Activated naive CD4-positive, alpha-beta T cell treated with anti-CD3 and anti-CD28 coated beads, Interleukin-2, amount 50 U/mL, for 24 hours (primary cell): ENCODE results near the gene CEP192.
"Not testable (repeated sequence)": the region's sequence is repeated elsewhere in the genome, so short reads cannot be mapped to it uniquely, and the experiment has no call there.

Source experiments
- H3K27ac Mint-ChIP-seq: one replicate; pipeline ENCODE4 v1.8.0; 2021; ENCODE audit warnings: mild to moderate bottlenecking, mixed read lengths
- H3K27me3 Mint-ChIP-seq: one replicate; pipeline ENCODE4 v1.8.0; 2021; ENCODE audit warnings: mixed read lengths
- H3K36me3 Mint-ChIP-seq: one replicate; pipeline ENCODE4 v1.8.0; 2021; ENCODE audit warnings: mixed read lengths
- H3K4me1 Mint-ChIP-seq: one replicate; pipeline ENCODE4 v1.8.0; 2021; ENCODE audit warnings: mixed read lengths
- H3K4me3 Mint-ChIP-seq: one replicate; pipeline ENCODE4 v1.8.0; 2021; ENCODE audit warnings: mild to moderate bottlenecking, mixed read lengths
- H3K9me3 Mint-ChIP-seq: one replicate; pipeline ENCODE4 v1.8.0; 2021; ENCODE audit warnings: mixed read lengths

Gene CEP192

DNA sequence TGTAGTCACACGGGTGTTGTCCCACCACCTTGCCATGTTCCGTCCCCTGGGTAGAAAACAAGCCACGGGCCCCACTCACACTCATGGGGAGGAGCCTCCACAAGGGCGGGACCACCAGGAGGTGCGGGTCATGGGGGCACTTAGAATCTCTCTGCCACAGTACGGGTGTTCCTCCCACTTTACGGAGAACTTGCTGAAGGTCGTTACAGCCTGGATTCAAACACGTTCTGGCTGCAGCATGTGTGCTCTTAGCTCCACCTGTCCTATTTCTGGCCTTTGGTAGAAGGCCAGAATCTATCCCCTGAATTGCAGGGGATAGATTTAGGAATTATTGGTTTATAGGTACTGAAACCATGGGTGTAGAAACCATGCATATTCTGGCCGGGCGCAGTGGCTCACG is 14.9 kb upstream of the CEP192 start:
- no peaks in the 10 kb centered on the region for H3K9me3 Mint-ChIP-seq
- peaks cover 20% of the 10 kb centered on the region for H3K36me3 Mint-ChIP-seq
- peaks cover 6% of the 10 kb centered on the region for H3K4me1 Mint-ChIP-seq
- no peaks in the 10 kb centered on the region for H3K27me3 Mint-ChIP-seq
- H3K27ac Mint-ChIP-seq, result no peak overlapping the region
- no peak overlapping the region for H3K4me3 Mint-ChIP-seq

DNA sequence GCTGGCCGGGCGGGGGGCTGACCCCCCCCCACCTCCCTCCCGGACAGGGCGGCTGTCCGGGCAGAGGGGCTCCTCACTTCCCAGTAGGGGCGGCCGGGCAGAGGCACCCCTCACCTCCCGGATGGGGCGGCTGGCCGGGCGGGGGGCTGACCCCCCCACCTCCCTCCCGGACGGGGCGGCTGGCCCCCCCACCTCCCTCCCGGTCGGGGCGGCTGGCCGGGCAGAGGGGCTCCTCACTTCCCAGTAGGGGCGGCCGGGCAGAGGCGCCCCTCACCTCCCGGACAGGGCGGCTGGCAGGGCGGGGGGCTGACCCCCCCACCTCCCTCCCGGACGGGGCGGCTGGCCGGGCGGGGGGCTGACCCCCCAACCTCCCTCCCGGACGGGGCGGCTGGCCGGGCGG is 11.1 kb upstream of the CEP192 start:
- H3K36me3 Mint-ChIP-seq, result peaks cover 18% of the 10 kb centered on the region
- H3K9me3 Mint-ChIP-seq, H3K27ac Mint-ChIP-seq, H3K4me3 Mint-ChIP-seq, H3K4me1 Mint-ChIP-seq, H3K27me3 Mint-ChIP-seq: not testable (repeated sequence)

DNA sequence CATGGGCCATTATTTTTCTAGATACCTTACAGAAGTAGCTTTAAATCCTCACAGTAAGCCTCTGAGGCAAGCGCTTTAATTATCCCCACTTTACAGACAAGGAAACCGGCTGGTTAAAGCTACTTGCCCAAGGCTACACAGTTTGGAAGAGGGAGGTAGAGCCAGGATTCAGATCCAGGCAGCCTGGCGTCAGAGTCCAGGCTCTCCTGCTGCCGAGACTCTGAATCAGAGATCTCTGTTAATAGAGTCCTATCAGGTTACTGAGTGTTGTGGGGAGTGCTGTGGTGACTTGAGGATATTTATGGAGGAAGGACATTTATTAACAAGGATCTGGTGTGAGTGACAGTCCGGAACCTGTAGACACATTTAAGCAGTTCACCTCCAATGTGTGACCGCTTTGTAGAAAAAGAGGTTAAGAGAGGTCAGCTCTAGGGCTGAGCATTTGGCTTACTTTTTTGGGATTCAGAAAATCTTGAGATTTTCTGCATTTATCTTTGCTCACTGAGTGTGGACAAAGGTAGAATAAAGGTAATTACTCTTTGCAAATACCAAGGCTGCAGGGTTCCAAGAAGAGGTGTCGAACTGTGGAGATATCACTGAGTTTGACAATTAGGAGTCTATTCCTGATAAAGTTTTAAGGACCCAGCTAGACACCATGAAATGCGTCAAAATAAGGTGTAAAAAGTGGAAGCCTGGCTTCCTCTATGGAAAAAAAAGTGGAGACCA is 1.6 kb upstream of the CEP192 start:
- H3K27me3 Mint-ChIP-seq, result no peaks in the 10 kb centered on the region
- H3K4me3 Mint-ChIP-seq, result peak overlapping the region; percentile 99
- H3K27ac Mint-ChIP-seq, result peak overlapping the region; percentile 95
- no peaks in the 10 kb centered on the region for H3K9me3 Mint-ChIP-seq
- peaks cover 20% of the 10 kb centered on the region for H3K4me1 Mint-ChIP-seq
- H3K36me3 Mint-ChIP-seq, result no peaks in the 10 kb centered on the region

DNA sequence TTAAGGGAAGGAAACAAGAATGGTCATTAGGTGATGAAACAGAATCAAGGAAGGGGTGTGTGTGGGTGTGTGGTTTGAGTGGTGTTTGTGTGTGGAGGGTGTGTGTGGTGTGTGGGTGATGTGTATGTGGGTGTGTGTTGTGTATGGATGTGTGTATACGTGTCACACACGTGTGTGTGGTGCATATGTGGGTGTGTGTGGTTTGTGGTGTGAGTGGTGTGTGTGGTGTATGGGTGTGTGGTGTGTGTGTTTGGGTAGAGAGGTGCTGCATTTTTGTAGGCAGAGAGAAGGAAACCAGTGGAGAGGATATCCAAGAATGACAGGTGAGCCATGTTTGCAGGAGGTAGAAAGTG is 1.1 kb upstream of the CEP192 start:
- Mint-ChIP-seq H3K4me1 (peaks cover 20% of the 10 kb centered on the region), H3K4me3 (peak overlapping the region; percentile 99), H3K27me3 (no peaks in the 10 kb centered on the region), H3K9me3 (no peaks in the 10 kb centered on the region), H3K27ac (peak overlapping the region; percentile 95), H3K36me3 (no peaks in the 10 kb centered on the region)

DNA sequence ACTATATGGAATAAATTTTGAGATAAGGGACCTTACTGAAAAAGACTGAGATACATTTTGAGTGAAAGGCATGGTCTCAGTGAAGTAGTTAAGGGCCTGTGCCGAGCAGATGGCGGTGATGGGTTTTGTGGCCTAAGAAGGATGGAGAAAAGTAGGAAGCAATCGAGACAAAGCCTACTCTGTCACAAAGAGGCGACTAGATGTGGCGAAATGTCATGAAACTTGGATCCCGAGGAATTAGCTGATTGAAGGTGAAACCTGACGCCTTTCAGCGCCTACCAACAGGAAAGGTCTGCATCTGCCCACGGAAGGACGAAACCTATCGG is 558 bp upstream of the CEP192 start:
- H3K36me3 Mint-ChIP-seq, result no peaks in the 10 kb centered on the region

DNA sequence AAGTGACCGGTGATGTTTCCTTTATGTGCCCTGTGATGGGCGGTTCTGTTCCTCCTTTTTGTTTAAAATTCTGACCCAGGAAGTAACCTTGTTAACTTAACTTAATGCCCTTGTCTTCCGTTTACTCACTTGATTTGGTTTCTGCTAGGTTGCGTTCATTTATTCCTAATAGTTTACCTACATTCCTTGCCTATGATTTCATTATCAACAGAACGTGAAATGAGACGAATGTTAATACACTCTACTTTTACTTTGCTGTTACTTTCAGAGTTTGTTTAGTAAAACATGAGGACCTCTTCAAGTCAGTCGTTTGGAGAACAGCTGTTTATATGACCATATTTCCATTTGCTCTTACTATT is 638 bp downstream of the CEP192 start:
- Mint-ChIP-seq H3K9me3 (no peaks in the 10 kb centered on the region), H3K4me1 (peaks cover 20% of the 10 kb centered on the region), H3K36me3 (no peaks in the 10 kb centered on the region), H3K4me3 (peak overlapping the region; percentile 99), H3K27me3 (no peaks in the 10 kb centered on the region), H3K27ac (peak overlapping the region; percentile 95)

More for the DNA sequence above, 558 bp upstream of the CEP192 start:
- H3K4me3 Mint-ChIP-seq, result peak overlapping the region; percentile 99
- no peaks in the 10 kb centered on the region for H3K27me3 Mint-ChIP-seq
- peaks cover 20% of the 10 kb centered on the region for H3K4me1 Mint-ChIP-seq
- H3K27ac Mint-ChIP-seq, result peak overlapping the region; percentile 95
- H3K9me3 Mint-ChIP-seq, result no peaks in the 10 kb centered on the region

DNA sequence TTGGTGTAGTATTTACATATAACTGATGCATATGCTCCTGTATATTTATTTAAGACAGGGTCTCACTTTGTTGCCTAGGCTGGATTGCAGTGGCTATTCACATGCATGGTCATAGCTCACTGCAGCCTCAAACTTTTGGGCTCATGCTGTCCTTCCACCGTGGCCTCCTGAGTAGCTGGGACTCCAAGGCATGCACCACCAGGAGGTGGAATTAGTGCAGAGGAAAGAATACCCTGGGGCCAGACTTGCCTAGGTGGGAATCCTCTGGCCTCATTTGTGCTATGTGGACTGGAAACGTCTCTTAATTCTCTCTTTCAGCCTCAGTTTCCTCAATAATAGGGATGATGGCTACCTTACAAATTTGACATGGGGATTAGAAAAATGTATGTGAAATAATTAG is 2.3 kb downstream of the CEP192 start:
- Mint-ChIP-seq H3K9me3 (no peaks in the 10 kb centered on the region), H3K27ac (no peak overlapping the region), H3K4me3 (no peak overlapping the region), H3K27me3 (no peaks in the 10 kb centered on the region), H3K36me3 (peaks cover under 1% of the 10 kb centered on the region), H3K4me1 (peaks cover 25% of the 10 kb centered on the region)

DNA sequence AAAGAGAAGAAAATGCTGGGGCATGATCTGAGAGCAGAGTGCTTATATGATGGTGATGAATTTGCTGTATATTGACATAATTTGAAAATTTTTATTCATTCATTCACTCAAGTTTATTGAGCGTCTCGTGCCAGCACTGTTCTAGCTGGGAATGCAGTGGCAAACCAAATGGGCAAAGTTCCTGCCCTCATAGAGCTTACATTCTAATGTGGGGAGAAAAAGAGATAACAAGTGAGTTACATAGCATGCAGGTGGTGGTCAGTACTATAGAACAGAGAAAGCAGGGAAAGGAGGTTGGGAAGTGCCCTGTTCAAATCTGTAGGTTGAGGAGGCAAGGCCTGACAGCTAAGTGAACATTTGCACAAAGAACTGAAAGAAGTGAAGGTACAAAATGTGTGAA is 4.3 kb downstream of the CEP192 start:
- Mint-ChIP-seq H3K27ac (no peak overlapping the region), H3K27me3 (no peaks in the 10 kb centered on the region), H3K4me1 (peaks cover 26% of the 10 kb centered on the region), H3K36me3 (peaks cover 4% of the 10 kb centered on the region), H3K9me3 (no peaks in the 10 kb centered on the region), H3K4me3 (no peak overlapping the region)

DNA sequence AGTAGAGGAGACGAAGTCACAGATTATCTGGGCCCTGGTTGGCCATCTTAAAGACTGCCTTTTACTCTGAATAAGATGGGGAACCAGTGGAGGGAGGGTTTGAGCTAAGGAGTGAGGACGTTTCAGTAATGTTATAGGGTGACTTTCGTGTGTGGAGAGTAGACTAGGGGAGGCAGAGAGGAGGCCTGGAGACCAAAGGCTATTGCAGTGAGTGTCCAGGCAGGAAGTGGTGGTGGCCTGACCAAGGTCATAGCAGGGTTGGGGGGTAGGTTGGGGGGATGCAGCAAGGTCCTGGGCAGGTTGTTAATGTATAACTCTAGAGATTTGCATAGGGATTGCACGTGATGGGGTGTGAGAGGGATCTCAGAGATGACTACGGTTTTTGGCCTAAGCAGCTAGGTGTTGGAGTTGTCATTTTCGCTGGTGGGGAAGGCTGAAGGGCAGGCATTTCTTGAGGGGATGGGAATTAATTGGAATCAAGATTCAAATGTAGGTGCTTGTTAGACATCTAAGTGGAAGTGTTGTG is 4.9 kb downstream of the CEP192 start:
- H3K4me1 Mint-ChIP-seq, result peaks cover 20% of the 10 kb centered on the region

DNA sequence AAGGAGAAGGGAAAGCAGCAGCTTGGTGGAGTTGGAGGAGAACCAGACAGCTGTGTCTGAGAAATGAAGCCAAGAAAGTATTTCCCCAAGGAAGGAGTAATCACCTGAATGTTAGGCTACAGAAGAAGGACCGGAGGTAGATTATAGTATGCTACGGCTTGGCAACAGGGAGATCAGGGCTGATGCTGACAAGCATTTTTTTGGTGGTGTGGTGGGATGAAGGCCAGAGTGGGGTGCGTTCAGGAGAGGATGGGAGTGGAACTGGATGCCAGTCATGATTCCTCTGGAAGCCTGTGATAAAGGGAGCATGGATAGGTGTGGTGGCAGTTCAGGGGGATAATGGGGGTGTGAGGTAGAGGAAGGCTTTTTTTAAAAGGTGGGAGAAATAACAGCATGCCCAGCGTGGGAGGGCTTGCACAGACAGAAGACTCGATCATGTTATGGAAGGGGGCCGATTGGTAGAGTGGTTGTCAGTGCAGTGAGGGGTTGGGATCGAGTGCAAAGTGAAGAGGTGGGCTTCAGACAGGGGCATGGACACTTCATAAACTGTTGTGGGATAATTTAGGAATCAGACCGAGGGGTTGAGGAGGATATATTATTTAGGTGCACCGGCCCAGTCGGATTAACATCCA is 5.6 kb downstream of the CEP192 start:
- no peaks in the 10 kb centered on the region for H3K9me3 Mint-ChIP-seq
- H3K4me3 Mint-ChIP-seq, result no peak overlapping the region
- H3K27ac Mint-ChIP-seq, result no peak overlapping the region
- peaks cover 19% of the 10 kb centered on the region for H3K4me1 Mint-ChIP-seq
- no peaks in the 10 kb centered on the region for H3K27me3 Mint-ChIP-seq
- H3K36me3 Mint-ChIP-seq, result peaks cover 4% of the 10 kb centered on the region

More for the DNA sequence above, 4.9 kb downstream of the CEP192 start:
- H3K27ac Mint-ChIP-seq, result no peak overlapping the region
- no peaks in the 10 kb centered on the region for H3K9me3 Mint-ChIP-seq
- no peak overlapping the region for H3K4me3 Mint-ChIP-seq
- peaks cover 4% of the 10 kb centered on the region for H3K36me3 Mint-ChIP-seq
- H3K27me3 Mint-ChIP-seq, result no peaks in the 10 kb centered on the region

DNA sequence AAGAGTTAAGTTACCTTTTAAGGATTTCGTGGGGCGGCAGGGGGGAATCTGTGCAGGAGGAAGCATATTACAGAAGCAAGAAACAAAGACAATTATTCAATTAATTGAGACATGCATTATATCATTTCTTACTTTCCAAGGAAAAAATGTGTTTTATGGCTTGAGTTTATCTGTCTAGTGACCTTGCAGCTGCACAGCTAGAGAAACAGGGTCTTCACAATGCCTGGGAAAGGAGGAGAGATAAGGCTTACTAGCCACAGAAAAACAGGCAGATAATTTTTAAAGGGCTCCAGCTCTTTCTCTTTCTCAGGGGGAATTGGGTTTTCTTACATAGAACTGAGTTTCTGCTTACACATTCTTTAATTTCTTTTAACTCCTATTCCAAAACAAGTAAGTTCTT is 6.2 kb downstream of the CEP192 start:
- not testable (repeated sequence) for H3K9me3 Mint-ChIP-seq, H3K27ac Mint-ChIP-seq, H3K36me3 Mint-ChIP-seq, H3K27me3 Mint-ChIP-seq, H3K4me3 Mint-ChIP-seq
- peaks cover 19% of the 10 kb centered on the region for H3K4me1 Mint-ChIP-seq

DNA sequence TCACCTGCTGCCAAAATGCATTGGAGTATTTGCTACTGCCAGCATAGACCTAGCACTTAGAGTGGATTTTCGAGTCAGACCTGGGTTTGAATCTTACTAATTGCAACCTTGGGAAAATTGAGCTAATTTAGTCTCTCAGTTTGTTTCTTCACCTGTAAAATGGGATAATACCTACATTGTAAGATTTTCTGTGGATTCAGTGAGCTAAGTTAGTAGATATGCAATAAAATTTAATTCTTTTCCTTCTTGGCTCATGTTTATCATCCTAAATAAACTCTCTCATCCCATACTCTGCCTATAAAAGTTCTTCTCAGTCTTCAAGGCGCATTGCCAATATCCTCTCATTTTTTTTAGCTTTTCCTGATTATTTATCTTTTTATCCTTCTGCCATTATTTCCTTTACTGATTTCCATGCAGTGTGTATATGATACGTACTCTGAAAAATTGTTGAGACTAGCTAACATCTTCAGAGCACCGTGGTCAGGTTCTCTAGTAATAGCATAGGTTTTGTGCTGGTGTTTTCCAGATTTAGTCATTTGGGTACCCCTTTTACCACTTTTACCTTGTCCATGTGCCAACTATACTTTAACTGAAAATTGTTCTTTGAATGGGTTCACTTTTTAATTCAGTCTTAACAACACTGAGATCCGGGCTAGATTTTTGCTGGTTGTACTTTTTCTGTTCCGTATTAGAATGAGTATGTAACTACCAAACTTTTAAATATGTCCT is 7.3 kb downstream of the CEP192 start:
- H3K27me3 Mint-ChIP-seq, result no peaks in the 10 kb centered on the region
- H3K36me3 Mint-ChIP-seq, result peaks cover 4% of the 10 kb centered on the region
- peak overlapping the region; percentile 3 for H3K27ac Mint-ChIP-seq
- H3K9me3 Mint-ChIP-seq, result no peaks in the 10 kb centered on the region
- peak overlapping the region; percentile 23 for H3K4me3 Mint-ChIP-seq
- peaks cover 19% of the 10 kb centered on the region for H3K4me1 Mint-ChIP-seq

DNA sequence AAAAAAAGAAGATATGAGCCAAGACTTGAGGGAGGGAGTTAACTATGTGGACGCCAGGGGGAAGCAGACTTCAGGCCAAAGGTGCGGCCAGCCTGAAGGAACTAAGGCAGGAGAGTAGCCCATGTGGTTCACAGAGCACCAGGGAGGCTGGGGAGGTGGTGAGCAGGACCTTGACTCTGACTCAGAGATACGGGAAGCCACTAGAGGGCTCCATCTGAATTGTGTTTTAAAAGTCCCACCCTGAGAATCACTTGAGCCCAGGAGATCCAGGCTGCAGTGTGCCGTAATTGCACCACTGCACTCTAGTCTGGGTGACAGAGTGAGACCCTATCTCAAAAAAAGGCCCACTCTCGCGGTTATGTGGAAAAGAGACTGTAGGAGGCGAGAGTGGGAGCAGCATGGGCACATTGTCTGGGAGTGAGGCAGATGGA is 12.3 kb downstream of the CEP192 start:
- Mint-ChIP-seq H3K4me1 (peaks cover 25% of the 10 kb centered on the region), H3K36me3 (peaks cover 6% of the 10 kb centered on the region), H3K4me3 (no peak overlapping the region), H3K9me3 (no peaks in the 10 kb centered on the region), H3K27me3 (no peaks in the 10 kb centered on the region), H3K27ac (no peak overlapping the region)

DNA sequence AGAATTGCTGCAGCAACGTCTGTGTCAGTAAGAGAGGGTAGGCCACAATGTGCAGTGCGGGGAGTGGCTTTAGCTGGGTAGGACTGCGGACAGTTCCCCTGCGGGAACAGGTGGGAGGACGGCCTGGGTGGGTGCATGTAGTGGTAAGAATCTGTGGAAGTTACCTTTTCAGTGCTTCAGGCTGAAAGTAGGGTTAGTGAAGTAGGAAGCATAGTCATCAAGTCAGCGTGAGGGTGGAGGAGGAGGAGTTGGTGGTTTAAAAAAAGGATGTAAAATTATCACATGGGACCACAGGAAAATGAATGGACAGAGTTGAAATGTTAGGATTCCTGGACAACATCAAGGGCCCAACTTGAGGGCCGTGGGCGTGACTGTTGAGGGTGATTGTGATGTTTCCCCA is 13.2 kb downstream of the CEP192 start:
- no peaks in the 10 kb centered on the region for H3K9me3 Mint-ChIP-seq
- H3K27me3 Mint-ChIP-seq, result no peaks in the 10 kb centered on the region
- no peak overlapping the region for H3K27ac Mint-ChIP-seq
- H3K4me3 Mint-ChIP-seq, result no peak overlapping the region
- H3K4me1 Mint-ChIP-seq, result peaks cover 17% of the 10 kb centered on the region
- H3K36me3 Mint-ChIP-seq, result peaks cover 6% of the 10 kb centered on the region

DNA sequence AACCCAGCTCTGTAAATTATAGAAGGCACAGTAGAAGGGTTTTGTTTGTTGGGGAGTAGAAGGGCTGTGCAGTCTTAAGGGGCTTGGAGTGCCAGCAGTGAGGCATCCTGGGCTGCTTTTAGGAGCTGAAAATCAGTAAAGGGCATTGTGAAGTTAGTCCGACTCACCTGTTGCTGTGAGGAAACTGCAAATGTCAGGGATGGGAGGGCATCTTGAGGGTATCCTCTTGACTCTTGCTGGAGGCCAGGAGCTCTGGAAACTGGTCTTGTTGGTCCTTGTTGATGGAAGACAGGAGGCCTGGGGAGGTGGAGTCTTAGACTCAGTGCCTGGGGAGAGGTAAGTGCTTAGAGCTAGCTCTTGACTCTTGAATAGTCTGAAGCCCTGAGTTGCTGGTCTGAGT is 14.1 kb downstream of the CEP192 start:
- H3K9me3 Mint-ChIP-seq, result no peaks in the 10 kb centered on the region
- no peaks in the 10 kb centered on the region for H3K27me3 Mint-ChIP-seq
- peaks cover 12% of the 10 kb centered on the region for H3K4me1 Mint-ChIP-seq
- peaks cover 6% of the 10 kb centered on the region for H3K36me3 Mint-ChIP-seq
- no peak overlapping the region for H3K4me3 Mint-ChIP-seq
- H3K27ac Mint-ChIP-seq, result no peak overlapping the region

DNA sequence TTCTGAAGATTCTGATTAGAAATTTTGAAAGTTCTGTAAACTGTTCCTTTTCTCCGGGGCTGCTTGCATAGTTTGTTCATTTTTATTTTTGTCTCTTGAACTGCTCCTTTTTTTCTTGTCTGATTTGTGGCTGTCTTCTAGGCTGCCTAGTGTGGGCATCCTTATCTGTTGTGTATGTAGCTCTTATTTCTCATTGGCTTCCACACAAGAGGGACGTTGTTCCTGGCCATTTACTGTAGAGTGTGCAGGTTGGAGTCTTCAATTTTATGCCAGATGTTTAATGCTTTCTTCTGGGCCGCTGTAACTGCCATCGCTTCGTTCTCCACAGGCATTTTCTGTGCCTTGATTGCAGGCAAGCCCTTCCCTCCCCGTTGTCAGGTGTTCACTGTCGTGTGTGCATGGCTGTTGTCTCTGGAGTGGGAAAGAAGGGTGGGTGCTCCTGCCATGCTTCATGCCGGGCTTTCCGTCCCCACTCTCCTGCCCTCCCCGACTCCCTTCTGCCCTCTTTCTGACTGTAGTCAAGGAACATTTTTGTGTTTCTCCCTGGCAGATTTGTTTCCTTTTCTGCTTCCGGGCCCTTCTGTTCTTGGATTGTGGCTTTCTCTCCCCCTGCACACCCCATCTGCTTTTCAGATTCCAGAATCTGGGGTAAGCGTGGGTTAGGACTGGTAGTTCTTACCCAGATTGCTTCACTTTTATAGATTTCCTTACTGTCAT is 15.5 kb downstream of the CEP192 start:
- Mint-ChIP-seq H3K27ac (no peak overlapping the region), H3K9me3 (no peaks in the 10 kb centered on the region), H3K36me3 (peaks cover 7% of the 10 kb centered on the region), H3K4me1 (peaks cover 12% of the 10 kb centered on the region), H3K4me3 (no peak overlapping the region), H3K27me3 (no peaks in the 10 kb centered on the region)
